Neural progenitor cell (in vitro differentiated cells): ENCODE data around the gene DENND2A.

Experiments used
- CTCF ChIP-seq: fragments of 200-600 bp; sonication (generic); IDR thresholded peaks from 2 replicates; pipeline ENCODE4 v1.5.1; 2017; ENCODE audit warnings: antibody characterized with exemption, mild to moderate bottlenecking
- EZH2phosphoT487 ChIP-seq: fragments of 200-600 bp; sonication (generic); IDR thresholded peaks from 2 replicates; pipeline ENCODE4 v1.6.1; 2017; ENCODE audit warnings: antibody characterized with exemption

- TF ChIP-seq CTCF (no peak), EZH2phosphoT487 (no peak)
Observed at GRCh38 chr7:140669352-140669751, 28.7 kb upstream of the DENND2A start.
